Stomach (tissue), 4 donors: ENCODE data around the gene MCAT.

ENCODE experiments used
- POLR2A ChIP-seq, 4 donors: fragments of 450-650 bp; IDR thresholded peaks; one replicate each; pipeline ENCODE4 v1.6.1; 2016; ENCODE audit warnings: antibody characterized with exemption in 4 of 4, control low read depth in 2 of 4, mild to moderate bottlenecking in 1 of 4, moderate library complexity in 1 of 4
- TF ChIP-seq, protein P1 (sequence below), 7 experiments: fragments of 450-650 bp in 4 of 7; fragments of 200-600 bp in 3 of 7; sonication (generic) in 3 of 7; IDR thresholded peaks; one replicate each; pipeline ENCODE4 v1.5.1; 2016 to 2019; ENCODE audit warnings: antibody characterized with exemption in 7 of 7, control low read depth in 2 of 7, mild to moderate bottlenecking in 1 of 7

DNA sequence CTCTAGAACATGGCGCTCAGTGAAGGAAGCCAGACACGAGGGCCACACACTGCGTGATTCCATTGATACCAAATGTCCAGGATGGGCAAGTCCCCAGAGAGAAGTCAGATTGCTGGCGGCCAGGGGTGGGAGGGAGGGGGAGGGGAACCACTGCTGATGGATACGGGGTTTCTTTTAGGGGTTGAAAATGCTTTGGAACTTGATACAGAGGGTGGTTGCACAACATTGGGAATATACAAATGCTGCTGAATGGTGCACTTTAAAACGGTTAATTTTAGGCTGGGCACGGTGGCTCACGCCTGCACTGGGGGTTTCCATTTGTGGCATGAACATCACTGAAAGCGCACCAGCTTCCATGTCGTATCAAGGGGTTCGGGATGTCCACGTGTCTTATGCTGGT is 13.2 kb upstream of the MCAT start:
- TF ChIP-seq, protein P1, sequence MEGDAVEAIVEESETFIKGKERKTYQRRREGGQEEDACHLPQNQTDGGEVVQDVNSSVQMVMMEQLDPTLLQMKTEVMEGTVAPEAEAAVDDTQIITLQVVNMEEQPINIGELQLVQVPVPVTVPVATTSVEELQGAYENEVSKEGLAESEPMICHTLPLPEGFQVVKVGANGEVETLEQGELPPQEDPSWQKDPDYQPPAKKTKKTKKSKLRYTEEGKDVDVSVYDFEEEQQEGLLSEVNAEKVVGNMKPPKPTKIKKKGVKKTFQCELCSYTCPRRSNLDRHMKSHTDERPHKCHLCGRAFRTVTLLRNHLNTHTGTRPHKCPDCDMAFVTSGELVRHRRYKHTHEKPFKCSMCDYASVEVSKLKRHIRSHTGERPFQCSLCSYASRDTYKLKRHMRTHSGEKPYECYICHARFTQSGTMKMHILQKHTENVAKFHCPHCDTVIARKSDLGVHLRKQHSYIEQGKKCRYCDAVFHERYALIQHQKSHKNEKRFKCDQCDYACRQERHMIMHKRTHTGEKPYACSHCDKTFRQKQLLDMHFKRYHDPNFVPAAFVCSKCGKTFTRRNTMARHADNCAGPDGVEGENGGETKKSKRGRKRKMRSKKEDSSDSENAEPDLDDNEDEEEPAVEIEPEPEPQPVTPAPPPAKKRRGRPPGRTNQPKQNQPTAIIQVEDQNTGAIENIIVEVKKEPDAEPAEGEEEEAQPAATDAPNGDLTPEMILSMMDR (IDR thresholded peaks at IDR 0.05): no peak
- TF ChIP-seq POLR2A (IDR thresholded peaks at IDR 0.05): no peak
